Effector memory CD8-positive, alpha-beta T cell (primary cell): ENCODE measurements around the gene SOCS7.

Experiments used
- ATAC-seq: fragments of 150-1000 bp; cut with Tn5 transposase; replicated peaks from 2 replicates; pipeline ENCODE4 v1.10.0; 2021; ENCODE audit warnings: mild to moderate bottlenecking, moderate library complexity
- DNase-seq, 3 experiments: peaks; one replicate each; pipeline ENCODE4 v3.0.0; 2021
- H3K27ac Mint-ChIP-seq, 2 donors: one replicate each; pipeline ENCODE4 v1.8.0; 2022; ENCODE audit warnings: mild to moderate bottlenecking in 2 of 2, mixed read lengths in 2 of 2, moderate library complexity in 2 of 2
- H3K27me3 Mint-ChIP-seq, 2 donors: one replicate each; pipeline ENCODE4 v1.8.0; 2022; ENCODE audit warnings: mixed read lengths in 2 of 2
- H3K36me3 Mint-ChIP-seq: one replicate; pipeline ENCODE4 v1.8.0; 2022; ENCODE audit warnings: mild to moderate bottlenecking, moderate library complexity, mixed read lengths; ENCODE audit not compliant: insufficient read depth
- H3K4me1 Mint-ChIP-seq, 2 donors: one replicate each; pipeline ENCODE4 v1.8.0; 2022; ENCODE audit warnings: low read depth in 2 of 2, mixed read lengths in 2 of 2
- H3K4me3 Mint-ChIP-seq, 2 donors: one replicate each; pipeline ENCODE4 v1.8.0; 2022; ENCODE audit warnings: mild to moderate bottlenecking in 2 of 2, mixed read lengths in 2 of 2, moderate library complexity in 2 of 2
- H3K9me3 Mint-ChIP-seq, 2 donors: one replicate each; pipeline ENCODE4 v1.8.0; 2022; ENCODE audit warnings: mixed read lengths in 2 of 2

The SOCS7 gene

GRCh38 chr17:38425031-38425430 lies 73.4 kb downstream of the SOCS7 start:
- ATAC-seq (no peak), DNase-seq (no peak)
- Mint-ChIP-seq H3K9me3 (no peaks in the 10 kb centered on the region), H3K4me1 (peaks cover 6 to 7% of the 10 kb centered on the region in 2 donors), H3K36me3 (peaks cover 4% of the 10 kb centered on the region), H3K4me3 (no peak overlapping the region), H3K27me3 (peaks cover 65 to 78% of the 10 kb centered on the region in 2 donors), H3K27ac (no peak overlapping the region)

GRCh38 chr17:38425744-38426143 lies 74.1 kb downstream of the SOCS7 start:
- Mint-ChIP-seq H3K27ac (no peak overlapping the region), H3K4me1 (peaks cover 6 to 7% of the 10 kb centered on the region in 2 donors), H3K9me3 (no peaks in the 10 kb centered on the region), H3K4me3 (peak overlapping the region in 1 of 2 donors; percentile 5), H3K27me3 (peaks cover 57 to 76% of the 10 kb centered on the region in 2 donors), H3K36me3 (peaks cover 4% of the 10 kb centered on the region)
- DNase-seq: no peak
- no peak for ATAC-seq

GRCh38 chr17:38426441-38426840 lies 74.8 kb downstream of the SOCS7 start:
- no peak for ATAC-seq
- Mint-ChIP-seq H3K4me3 (no peak overlapping the region), H3K36me3 (peaks cover 4% of the 10 kb centered on the region), H3K27ac (no peak overlapping the region), H3K4me1 (peaks cover 6 to 7% of the 10 kb centered on the region in 2 donors), H3K27me3 (peaks cover 50 to 69% of the 10 kb centered on the region in 2 donors), H3K9me3 (no peaks in the 10 kb centered on the region)
- DNase-seq: no peak

- peak overlapping the region in 1 of 2 donors; percentile 59 for H3K27ac Mint-ChIP-seq
- H3K27me3 Mint-ChIP-seq: peaks cover 41 to 60% of the 10 kb centered on the region in 2 donors
Measured at GRCh38 chr17:38427160-38427949, 75.7 kb downstream of the SOCS7 start.

GRCh38 chr17:38428112-38428642 lies 76.5 kb downstream of the SOCS7 start, which contains the start of gene ARHGAP23:
Gene ARHGAP23, plus strand, starts transcription at chr17:38428464. Its CDS starts 22 bp downstream, at chr17:38428486.
- Mint-ChIP-seq H3K4me1 (peaks cover 6 to 7% of the 10 kb centered on the region in 2 donors), H3K27ac (peak within 1 kb of the TSS in 1 of 2 donors; percentile 59), H3K27me3 (peaks cover 34 to 51% of the 10 kb centered on the region in 2 donors), H3K9me3 (no peaks in the 10 kb centered on the region), H3K4me3 (peak within 1 kb of the TSS; percentile 66 to 75), H3K36me3 (peaks cover 4% of the 10 kb centered on the region)
- ATAC-seq (peak; percentile 70), DNase-seq (peak; percentile 12 to 21 (median 20))

More at GRCh38 chr17:38427160-38427949, 75.7 kb downstream of the SOCS7 start:
- peak overlapping the region; percentile 55 to 75 for H3K4me3 Mint-ChIP-seq
- ATAC-seq: no peak
- peaks cover 6 to 7% of the 10 kb centered on the region in 2 donors for H3K4me1 Mint-ChIP-seq
- H3K9me3 Mint-ChIP-seq: no peaks in the 10 kb centered on the region
- peaks cover 4% of the 10 kb centered on the region for H3K36me3 Mint-ChIP-seq
- DNase-seq: no peak

GRCh38 chr17:38428643-38429371 lies 77.2 kb downstream of the SOCS7 start:
- peak overlapping the region; percentile 66 to 75 for H3K4me3 Mint-ChIP-seq

GRCh38 chr17:38429476-38430100 lies 77.9 kb downstream of the SOCS7 start:
- peaks cover 6 to 7% of the 10 kb centered on the region in 2 donors for H3K4me1 Mint-ChIP-seq
- no peaks in the 10 kb centered on the region for H3K9me3 Mint-ChIP-seq
- DNase-seq (no peak), ATAC-seq (no peak)
- peaks cover 4% of the 10 kb centered on the region for H3K36me3 Mint-ChIP-seq
- H3K27me3 Mint-ChIP-seq: peaks cover 23 to 45% of the 10 kb centered on the region in 2 donors
- peak overlapping the region; percentile 73 to 77 for H3K27ac Mint-ChIP-seq
- peak overlapping the region; percentile 66 to 75 for H3K4me3 Mint-ChIP-seq

More at GRCh38 chr17:38428643-38429371, 77.2 kb downstream of the SOCS7 start:
- H3K27ac Mint-ChIP-seq: no peak overlapping the region
- H3K36me3 Mint-ChIP-seq: peaks cover 4% of the 10 kb centered on the region
- H3K4me1 Mint-ChIP-seq: peaks cover 6 to 7% of the 10 kb centered on the region in 2 donors
- DNase-seq: no peak
- H3K27me3 Mint-ChIP-seq: peaks cover 29 to 45% of the 10 kb centered on the region in 2 donors
- ATAC-seq: peak; percentile 23
- H3K9me3 Mint-ChIP-seq: no peaks in the 10 kb centered on the region

- Mint-ChIP-seq H3K9me3 (no peaks in the 10 kb centered on the region), H3K36me3 (peaks cover 4% of the 10 kb centered on the region), H3K4me1 (peaks cover 6 to 7% of the 10 kb centered on the region in 2 donors), H3K27me3 (peaks cover 16 to 45% of the 10 kb centered on the region in 2 donors), H3K27ac (peak overlapping the region in 1 of 2 donors; percentile 73), H3K4me3 (peak overlapping the region in 1 of 2 donors; percentile 66)
- DNase-seq: no peak
- ATAC-seq: no peak
Measured at GRCh38 chr17:38430316-38430715, 78.7 kb downstream of the SOCS7 start.

- ATAC-seq (no peak), DNase-seq (no peak)
- H3K4me1 Mint-ChIP-seq: peaks cover 6 to 7% of the 10 kb centered on the region in 2 donors
- peaks cover 8% of the 10 kb centered on the region for H3K36me3 Mint-ChIP-seq
- H3K27ac Mint-ChIP-seq: peak overlapping the region; percentile 0 to 5
- H3K4me3 Mint-ChIP-seq: no peak overlapping the region
- peaks cover 11 to 45% of the 10 kb centered on the region in 2 donors for H3K27me3 Mint-ChIP-seq
- H3K9me3 Mint-ChIP-seq: no peaks in the 10 kb centered on the region
Measured at GRCh38 chr17:38430822-38431221, 79.2 kb downstream of the SOCS7 start.

GRCh38 chr17:38431346-38432145 lies 79.9 kb downstream of the SOCS7 start:
- peaks cover 6 to 7% of the 10 kb centered on the region in 2 donors for H3K4me1 Mint-ChIP-seq
- H3K9me3 Mint-ChIP-seq: no peaks in the 10 kb centered on the region
- no peak overlapping the region for H3K4me3 Mint-ChIP-seq
- H3K36me3 Mint-ChIP-seq: peaks cover 8% of the 10 kb centered on the region
- peak overlapping the region; percentile 0 to 5 for H3K27ac Mint-ChIP-seq
- ATAC-seq (no peak), DNase-seq (no peak)
- peaks cover 10 to 47% of the 10 kb centered on the region in 2 donors for H3K27me3 Mint-ChIP-seq

- Mint-ChIP-seq H3K4me1 (no peaks in the 10 kb centered on the region), H3K27ac (no peak overlapping the region), H3K27me3 (peaks cover 0 to 32% of the 10 kb centered on the region in 2 donors), H3K9me3 (no peaks in the 10 kb centered on the region), H3K36me3 (peaks cover 8% of the 10 kb centered on the region), H3K4me3 (no peak overlapping the region)
- DNase-seq (no peak), ATAC-seq (no peak)
Measured at GRCh38 chr17:38434178-38434665, 82.6 kb downstream of the SOCS7 start.

- DNase-seq (no peak), ATAC-seq (no peak)
- Mint-ChIP-seq H3K27me3 (peaks cover 0 to 26% of the 10 kb centered on the region in 2 donors), H3K9me3 (no peaks in the 10 kb centered on the region), H3K4me3 (no peak overlapping the region), H3K4me1 (no peaks in the 10 kb centered on the region), H3K27ac (no peak overlapping the region), H3K36me3 (peaks cover 4% of the 10 kb centered on the region)
Measured at GRCh38 chr17:38435795-38436194, 84.2 kb downstream of the SOCS7 start.
